ENCODE results near the gene PARD6A.

PARD6A gene

DNA sequence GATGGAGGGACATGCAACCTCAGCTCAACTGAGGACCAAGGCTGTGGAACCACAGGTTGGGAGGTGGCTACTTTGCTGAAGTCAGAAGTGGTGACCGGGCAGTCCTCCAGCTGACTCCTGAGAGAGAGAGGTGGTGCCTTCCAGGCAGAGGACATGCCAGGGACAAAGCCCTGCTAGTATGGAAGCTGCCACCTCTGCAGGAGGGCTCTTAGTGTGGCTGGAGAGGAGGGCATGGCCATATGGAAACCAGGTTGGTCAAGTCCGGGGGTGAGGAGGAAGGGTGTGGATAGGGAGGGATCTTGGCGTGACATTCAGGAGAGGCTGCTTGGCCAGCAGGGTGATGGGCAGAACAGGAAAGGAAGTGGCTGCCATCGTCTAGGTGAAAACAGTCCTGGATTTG, 11.5 kb downstream of the PARD6A start:
- Mint-ChIP-seq H3K4me1 (peaks cover 9% of the 10 kb centered on the region), H3K36me3 (ENCODE audit: low read depth) (no peaks in the 10 kb centered on the region), H3K27ac (peak overlapping the region; percentile 31), H3K9me3 (no peaks in the 10 kb centered on the region), H3K4me3 (no peak overlapping the region), H3K27me3 (ENCODE audit: low read depth, poor library complexity) (no peaks in the 10 kb centered on the region)
- TF ChIP-seq, protein P1, sequence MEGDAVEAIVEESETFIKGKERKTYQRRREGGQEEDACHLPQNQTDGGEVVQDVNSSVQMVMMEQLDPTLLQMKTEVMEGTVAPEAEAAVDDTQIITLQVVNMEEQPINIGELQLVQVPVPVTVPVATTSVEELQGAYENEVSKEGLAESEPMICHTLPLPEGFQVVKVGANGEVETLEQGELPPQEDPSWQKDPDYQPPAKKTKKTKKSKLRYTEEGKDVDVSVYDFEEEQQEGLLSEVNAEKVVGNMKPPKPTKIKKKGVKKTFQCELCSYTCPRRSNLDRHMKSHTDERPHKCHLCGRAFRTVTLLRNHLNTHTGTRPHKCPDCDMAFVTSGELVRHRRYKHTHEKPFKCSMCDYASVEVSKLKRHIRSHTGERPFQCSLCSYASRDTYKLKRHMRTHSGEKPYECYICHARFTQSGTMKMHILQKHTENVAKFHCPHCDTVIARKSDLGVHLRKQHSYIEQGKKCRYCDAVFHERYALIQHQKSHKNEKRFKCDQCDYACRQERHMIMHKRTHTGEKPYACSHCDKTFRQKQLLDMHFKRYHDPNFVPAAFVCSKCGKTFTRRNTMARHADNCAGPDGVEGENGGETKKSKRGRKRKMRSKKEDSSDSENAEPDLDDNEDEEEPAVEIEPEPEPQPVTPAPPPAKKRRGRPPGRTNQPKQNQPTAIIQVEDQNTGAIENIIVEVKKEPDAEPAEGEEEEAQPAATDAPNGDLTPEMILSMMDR (IDR thresholded peaks at IDR 0.05) = no peak
- DNase-seq = no peak

DNA sequence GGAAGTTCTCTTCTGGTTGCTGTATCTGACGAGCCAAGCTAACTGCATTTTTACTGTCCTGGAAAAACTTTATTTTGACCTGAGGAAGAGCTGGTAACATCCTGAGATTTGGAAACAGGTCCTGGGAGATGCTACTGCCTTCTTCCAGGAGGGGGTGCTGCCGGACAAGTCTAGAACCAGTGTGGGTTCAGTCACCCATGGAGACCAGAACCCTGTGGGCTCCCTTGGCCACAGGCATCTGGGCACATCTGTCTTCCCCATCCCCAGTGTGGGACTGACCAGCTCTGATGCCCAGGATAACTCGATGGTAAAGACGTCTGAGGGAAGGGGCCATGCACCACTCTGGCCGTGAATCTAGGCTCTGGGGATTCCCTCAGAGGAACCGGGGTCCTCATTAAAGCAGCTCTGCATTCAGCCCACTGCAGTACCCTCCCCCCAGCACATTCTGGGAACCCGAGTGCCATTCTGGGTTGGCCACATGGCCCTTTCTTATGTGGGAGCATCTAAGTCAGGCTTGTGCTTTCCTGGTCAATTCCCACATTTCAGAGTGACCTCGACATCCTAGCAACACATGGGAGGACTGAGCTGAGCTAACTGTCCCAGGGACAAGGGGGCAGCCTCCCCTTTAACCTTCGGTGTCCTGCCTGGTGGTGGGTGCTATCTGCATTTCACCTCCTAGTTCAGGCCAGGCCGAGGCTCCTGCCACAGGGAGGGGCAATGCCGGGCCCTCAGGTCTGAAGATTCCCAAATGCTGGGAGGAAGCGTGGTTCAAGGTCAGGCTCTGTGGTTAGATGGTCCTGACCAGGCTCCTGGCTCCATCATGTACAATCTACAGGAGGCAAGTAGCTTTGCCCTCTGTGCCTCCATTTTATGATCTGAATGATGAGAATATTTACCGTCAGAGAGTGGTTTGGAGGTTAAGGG, 12.2 kb downstream of the PARD6A start:
- Mint-ChIP-seq H3K27ac (peak overlapping the region; percentile 31), H3K4me1 (peaks cover 6% of the 10 kb centered on the region), H3K9me3 (no peaks in the 10 kb centered on the region), H3K4me3 (no peak overlapping the region), H3K36me3 (ENCODE audit: low read depth) (no peaks in the 10 kb centered on the region), H3K27me3 (ENCODE audit: low read depth, poor library complexity) (no peaks in the 10 kb centered on the region)
- TF ChIP-seq, protein P1 (IDR thresholded peaks at IDR 0.05) = peak; percentile 68
- DNase-seq = peak; percentile 73

DNA sequence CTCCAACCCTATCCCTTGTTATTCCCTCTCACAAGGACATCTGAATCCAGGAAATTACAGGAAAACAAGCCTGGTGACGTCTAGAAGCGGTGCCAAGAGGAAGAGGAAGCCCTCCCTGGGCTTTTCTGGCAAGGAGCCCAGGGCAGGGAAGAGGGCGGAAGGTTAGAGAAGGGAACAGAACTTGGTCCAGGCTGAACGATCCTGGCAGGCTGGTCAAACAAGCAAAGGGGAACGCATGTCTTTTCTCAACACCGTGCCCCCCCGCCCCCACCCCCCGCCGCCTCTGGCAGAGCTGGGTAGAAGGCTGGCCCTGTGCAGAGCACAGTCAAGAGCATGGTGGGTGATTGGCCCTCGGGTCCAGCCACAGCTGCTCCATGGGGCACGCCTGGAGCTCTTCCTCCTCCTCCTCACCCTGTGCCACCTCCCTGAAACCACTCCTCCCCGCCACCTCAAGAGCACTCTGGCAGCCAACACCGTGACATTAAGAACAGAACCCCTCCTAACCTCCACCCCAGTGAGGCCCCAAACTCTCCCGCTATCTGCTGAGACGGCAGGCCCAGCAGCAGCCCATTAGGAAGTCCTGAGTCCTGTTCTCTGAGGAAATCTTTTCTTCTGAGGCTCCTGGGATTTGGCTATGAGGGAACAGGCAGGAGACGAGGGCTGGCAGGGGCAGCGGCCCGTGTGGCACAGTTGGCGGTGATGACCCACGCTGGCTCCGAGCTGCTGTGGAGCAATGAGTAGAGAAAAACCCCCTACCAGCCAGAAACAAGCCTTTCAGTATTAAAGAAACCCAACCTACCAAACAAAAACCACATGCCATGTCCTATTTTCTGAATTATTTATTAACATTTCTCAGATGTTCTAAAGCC, 13.2 kb downstream of the PARD6A start:
- Mint-ChIP-seq H3K27me3 (ENCODE audit: low read depth, poor library complexity) (no peaks in the 10 kb centered on the region), H3K4me1 (peaks cover 12% of the 10 kb centered on the region), H3K36me3 (ENCODE audit: low read depth) (no peaks in the 10 kb centered on the region), H3K27ac (peak overlapping the region; percentile 68), H3K9me3 (no peaks in the 10 kb centered on the region), H3K4me3 (no peak overlapping the region)
- TF ChIP-seq, protein P1 (IDR thresholded peaks at IDR 0.05) = no peak
- no peak for DNase-seq

DNA sequence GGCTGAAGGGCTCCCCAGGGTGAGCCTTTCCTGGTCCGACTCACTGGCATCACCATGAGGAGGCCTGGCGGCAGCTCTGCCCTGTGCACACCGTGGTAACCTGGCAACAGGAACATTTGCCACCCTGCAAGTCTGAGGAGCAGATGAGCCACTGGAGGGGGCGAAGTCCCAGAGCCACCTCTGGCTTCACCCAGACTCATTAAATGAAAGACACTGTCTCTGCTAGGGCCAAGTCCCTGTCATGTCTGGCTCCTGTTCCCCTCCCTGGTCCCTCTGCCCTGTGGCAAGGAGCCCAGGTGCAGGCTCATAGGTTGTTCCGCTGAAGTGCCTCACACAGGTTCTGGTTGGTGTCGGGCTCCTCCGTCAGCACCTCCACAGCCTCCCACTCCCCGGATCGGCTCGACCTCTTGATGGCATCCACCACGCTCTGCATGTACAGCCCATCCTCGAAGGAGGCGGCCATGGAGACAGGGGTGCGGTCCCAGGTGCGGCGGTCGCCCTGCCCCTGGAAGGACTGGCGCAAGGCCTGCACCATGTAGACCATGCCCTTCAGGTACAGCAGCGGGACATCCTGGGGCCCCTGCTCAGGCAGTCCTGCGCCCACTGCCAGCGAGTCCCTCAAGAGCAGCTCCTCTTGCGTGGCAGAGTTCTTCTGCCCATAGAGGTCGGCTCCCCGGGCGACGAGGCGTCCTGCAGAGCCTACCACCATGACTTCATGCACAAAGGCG, 14.3 kb downstream of the PARD6A start:
- Mint-ChIP-seq H3K27me3 (ENCODE audit: low read depth, poor library complexity) (no peaks in the 10 kb centered on the region), H3K27ac (peak overlapping the region; percentile 68), H3K4me1 (peaks cover 12% of the 10 kb centered on the region), H3K9me3 (no peaks in the 10 kb centered on the region), H3K36me3 (ENCODE audit: low read depth) (peaks cover 2% of the 10 kb centered on the region), H3K4me3 (no peak overlapping the region)
- DNase-seq = no peak
- TF ChIP-seq, protein P1 (IDR thresholded peaks at IDR 0.05) = no peak

DNA sequence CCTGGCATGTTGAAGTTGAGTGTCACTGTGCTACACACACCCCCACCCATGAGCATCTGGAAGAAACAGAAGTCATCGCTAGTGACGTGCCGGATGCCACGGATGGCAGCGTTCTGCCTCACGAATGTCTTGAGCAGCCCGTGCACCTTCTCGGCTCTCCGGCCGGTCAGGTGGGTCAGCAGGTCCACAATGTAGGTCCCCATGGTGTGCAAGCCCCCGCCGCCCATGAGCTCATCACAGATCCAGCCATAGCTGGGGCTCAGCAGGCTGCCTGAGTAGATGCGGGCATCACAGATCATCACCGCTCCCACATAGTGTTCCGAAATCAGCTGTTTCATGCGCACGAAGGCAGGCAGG, 14.8 kb downstream of the PARD6A start:
- DNase-seq = no peak
- Mint-ChIP-seq H3K27ac (no peak overlapping the region), H3K4me3 (no peak overlapping the region), H3K27me3 (ENCODE audit: low read depth, poor library complexity) (no peaks in the 10 kb centered on the region), H3K9me3 (no peaks in the 10 kb centered on the region), H3K36me3 (ENCODE audit: low read depth) (peaks cover 7% of the 10 kb centered on the region), H3K4me1 (peaks cover 12% of the 10 kb centered on the region)
- TF ChIP-seq, protein P1 (IDR thresholded peaks at IDR 0.05) = no peak

Data from nephron progenitor cell (in vitro differentiated cells).